Breast epithelium (tissue), 3 donors: ENCODE data around the gene CDH13.

ENCODE experiments used
- POLR2A ChIP-seq: fragments of 450-650 bp; IDR thresholded peaks from one replicate; pipeline ENCODE4 v1.6.1; 2016; ENCODE audit warnings: antibody characterized with exemption, mild to moderate bottlenecking, moderate library complexity
- TF ChIP-seq, protein P1 (sequence below), 3 donors: fragments of 450-650 bp; IDR thresholded peaks; one replicate each; pipeline ENCODE4 v1.5.1; 2016 to 2017; ENCODE audit warnings: antibody characterized with exemption in 3 of 3, mild to moderate bottlenecking in 3 of 3, moderate library complexity in 3 of 3

DNA sequence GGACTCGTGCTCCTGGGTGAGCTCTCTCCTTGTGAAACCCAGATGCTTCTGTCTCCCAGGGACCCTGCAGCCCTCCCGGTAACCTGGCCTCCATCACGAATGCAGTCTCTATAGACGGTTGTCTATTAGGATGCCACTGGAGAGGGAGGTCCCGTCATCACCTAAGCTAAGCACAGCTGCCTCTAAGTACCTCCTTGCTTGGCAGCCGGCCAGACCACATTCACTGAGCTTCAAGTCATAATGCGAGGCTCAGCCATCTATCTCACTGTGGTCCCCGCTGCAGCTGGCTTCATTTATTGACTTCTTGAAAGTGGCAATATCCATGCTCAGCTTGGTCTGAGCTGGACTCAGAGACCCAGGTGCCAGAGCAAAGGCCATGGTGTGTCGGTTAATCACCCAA lies 1106.5 kb downstream of the CDH13 start:
- TF ChIP-seq, protein P1, sequence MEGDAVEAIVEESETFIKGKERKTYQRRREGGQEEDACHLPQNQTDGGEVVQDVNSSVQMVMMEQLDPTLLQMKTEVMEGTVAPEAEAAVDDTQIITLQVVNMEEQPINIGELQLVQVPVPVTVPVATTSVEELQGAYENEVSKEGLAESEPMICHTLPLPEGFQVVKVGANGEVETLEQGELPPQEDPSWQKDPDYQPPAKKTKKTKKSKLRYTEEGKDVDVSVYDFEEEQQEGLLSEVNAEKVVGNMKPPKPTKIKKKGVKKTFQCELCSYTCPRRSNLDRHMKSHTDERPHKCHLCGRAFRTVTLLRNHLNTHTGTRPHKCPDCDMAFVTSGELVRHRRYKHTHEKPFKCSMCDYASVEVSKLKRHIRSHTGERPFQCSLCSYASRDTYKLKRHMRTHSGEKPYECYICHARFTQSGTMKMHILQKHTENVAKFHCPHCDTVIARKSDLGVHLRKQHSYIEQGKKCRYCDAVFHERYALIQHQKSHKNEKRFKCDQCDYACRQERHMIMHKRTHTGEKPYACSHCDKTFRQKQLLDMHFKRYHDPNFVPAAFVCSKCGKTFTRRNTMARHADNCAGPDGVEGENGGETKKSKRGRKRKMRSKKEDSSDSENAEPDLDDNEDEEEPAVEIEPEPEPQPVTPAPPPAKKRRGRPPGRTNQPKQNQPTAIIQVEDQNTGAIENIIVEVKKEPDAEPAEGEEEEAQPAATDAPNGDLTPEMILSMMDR (IDR thresholded peaks at IDR 0.05): no peak
- no peak for TF ChIP-seq POLR2A
